Hepatocyte (in vitro differentiated cells): Measurements from ENCODE around the gene PELO. TPM values are rescaled to one million over a fixed set of nuclear protein-coding genes. Genes with fewer than 3 reads are reported as not detected.

ENCODE experiments used
- DNase-seq: peaks from one replicate; pipeline ENCODE4 v3.0.0-alpha.2; 2016; ENCODE audit warnings: low spot score
- H2AFZ ChIP-seq: fragments of 200-600 bp; sonication (generic); 2 replicates; pipeline ENCODE4 v1.6.0; 2016; ENCODE audit warnings: antibody characterized with exemption, mild to moderate bottlenecking
- H3K27ac ChIP-seq: fragments of 200-600 bp; sonication (generic); 2 replicates; pipeline ENCODE4 v1.5.1; 2016; ENCODE audit warnings: mild to moderate bottlenecking
- H3K27me3 ChIP-seq: fragments of 200-600 bp; sonication (generic); 2 replicates; pipeline ENCODE4 v1.6.1; 2016
- H3K36me3 ChIP-seq: fragments of 200-600 bp; sonication (generic); replicated peaks from 2 replicates; pipeline ENCODE4 v1.5.1; 2016; ENCODE audit warnings: low read depth; ENCODE audit not compliant: insufficient read depth
- H3K4me1 ChIP-seq: fragments of 200-600 bp; sonication (generic); 2 replicates; pipeline ENCODE4 v1.5.1; 2016; ENCODE audit warnings: mild to moderate bottlenecking, moderate library complexity; ENCODE audit not compliant: insufficient read depth
- H3K4me2 ChIP-seq: fragments of 200-600 bp; sonication (generic); 2 replicates; pipeline ENCODE4 v1.6.0; 2016
- H3K4me3 ChIP-seq: fragments of 200-600 bp; sonication (generic); 2 replicates; pipeline ENCODE4 v1.5.1; 2016; ENCODE audit warnings: mild to moderate bottlenecking
- H3K79me2 ChIP-seq: fragments of 200-600 bp; sonication (generic); 2 replicates; pipeline ENCODE4 v1.6.0; 2017; ENCODE audit warnings: mild to moderate bottlenecking
- H3K9me2 ChIP-seq: fragments of 200-600 bp; sonication (generic); replicated peaks from 2 replicates; pipeline ENCODE4 v1.6.0; 2017; ENCODE audit warnings: mild to moderate bottlenecking; ENCODE audit not compliant: insufficient read depth
- H3K9me3 ChIP-seq: fragments of 200-600 bp; sonication (generic); 2 replicates; pipeline ENCODE4 v1.5.1; 2016; ENCODE audit warnings: low read depth, mild to moderate bottlenecking
- H4K20me1 ChIP-seq: fragments of 200-600 bp; sonication (generic); 2 replicates; pipeline ENCODE4 v1.6.0; 2016; ENCODE audit warnings: mild to moderate bottlenecking; ENCODE audit not compliant: insufficient read depth, poor library complexity, severe bottlenecking
- EZH2 ChIP-seq: fragments of 200-600 bp; sonication (generic); IDR thresholded peaks from 2 replicates; pipeline ENCODE4 v1.6.1; 2016; ENCODE audit warnings: antibody characterized with exemption, mild to moderate bottlenecking, borderline replicate concordance
- EZH2phosphoT487 ChIP-seq: fragments of 200-600 bp; sonication (generic); IDR thresholded peaks from one replicate; pipeline ENCODE4 v1.6.1; 2018; ENCODE audit warnings: antibody characterized with exemption, mild to moderate bottlenecking, low read depth, moderate library complexity; ENCODE audit not compliant: unreplicated experiment, severe bottlenecking
- whole genome bisulfite sequencing: methylation state at CpG from one replicate; pipeline ENCODE4 v1.1.6; 2016; ENCODE audit warnings: low lambda C conversion rate; ENCODE audit errors: missing lambda C conversion rate; 5-methylcytosine and 5-hydroxymethylcytosine counted together
- polyA plus RNA-seq: library from polyadenylated mRNA; unstranded; fragments of >200 nt; fragmentation: Nextera tagmentation; extraction: Ambion mirVana; gene quantifications from 2 replicates; pipeline ENCODE4 v1.2.1, GENCODE V29; 2016
- total RNA-seq: library from RNA; depleted of rRNA; stranded (reverse); fragments of >200 nt; gene quantifications from 2 replicates; pipeline ENCODE4 v1.2.3, GENCODE V29; 2014
- TF ChIP-seq, protein P1 (sequence below): fragments of 200-600 bp; sonication (generic); IDR thresholded peaks from 2 replicates; pipeline ENCODE4 v1.5.1; 2016; ENCODE audit warnings: antibody characterized with exemption, mild to moderate bottlenecking; ENCODE audit not compliant: poor library complexity

The PELO gene
- total and polyA plus RNA-seq, 2 experiments from 2014 or later: 21.9 to 27.0 TPM

DNA sequence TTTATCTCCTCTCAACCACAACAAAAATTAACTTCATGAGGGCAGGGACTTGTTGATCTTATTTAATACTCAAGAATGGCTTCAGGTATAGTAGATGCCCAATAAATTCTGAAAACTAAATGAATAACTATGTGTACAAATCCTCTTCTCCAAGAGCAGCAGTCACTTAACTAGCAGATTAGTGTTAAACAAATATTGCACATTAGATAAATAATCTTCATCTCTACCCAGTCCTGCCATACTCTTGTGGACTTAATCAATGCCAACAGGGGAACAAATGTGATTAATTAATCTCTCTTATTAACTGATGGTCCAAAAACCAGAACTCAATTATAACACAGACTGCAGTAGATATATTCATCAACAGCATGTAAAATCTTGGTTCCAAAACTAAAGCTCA lies 15.0 kb upstream of the PELO start:
- Histone ChIP-seq H3K4me3 (no peak overlapping the region), H3K4me2 (no peak overlapping the region), H3K79me2 (no peaks in the 10 kb centered on the region), H3K27ac (no peak overlapping the region), H3K4me1 (no peaks in the 10 kb centered on the region), H4K20me1 (no peaks in the 10 kb centered on the region), H3K9me3 (no peaks in the 10 kb centered on the region), H3K36me3 (no peaks in the 10 kb centered on the region), H2AFZ (no peak overlapping the region), H3K9me2 (no peaks in the 10 kb centered on the region), H3K27me3 (no peaks in the 10 kb centered on the region)
- DNase-seq: no peak
- TF ChIP-seq EZH2phosphoT487: no peak
- no peak for TF ChIP-seq EZH2
- TF ChIP-seq, protein P1, sequence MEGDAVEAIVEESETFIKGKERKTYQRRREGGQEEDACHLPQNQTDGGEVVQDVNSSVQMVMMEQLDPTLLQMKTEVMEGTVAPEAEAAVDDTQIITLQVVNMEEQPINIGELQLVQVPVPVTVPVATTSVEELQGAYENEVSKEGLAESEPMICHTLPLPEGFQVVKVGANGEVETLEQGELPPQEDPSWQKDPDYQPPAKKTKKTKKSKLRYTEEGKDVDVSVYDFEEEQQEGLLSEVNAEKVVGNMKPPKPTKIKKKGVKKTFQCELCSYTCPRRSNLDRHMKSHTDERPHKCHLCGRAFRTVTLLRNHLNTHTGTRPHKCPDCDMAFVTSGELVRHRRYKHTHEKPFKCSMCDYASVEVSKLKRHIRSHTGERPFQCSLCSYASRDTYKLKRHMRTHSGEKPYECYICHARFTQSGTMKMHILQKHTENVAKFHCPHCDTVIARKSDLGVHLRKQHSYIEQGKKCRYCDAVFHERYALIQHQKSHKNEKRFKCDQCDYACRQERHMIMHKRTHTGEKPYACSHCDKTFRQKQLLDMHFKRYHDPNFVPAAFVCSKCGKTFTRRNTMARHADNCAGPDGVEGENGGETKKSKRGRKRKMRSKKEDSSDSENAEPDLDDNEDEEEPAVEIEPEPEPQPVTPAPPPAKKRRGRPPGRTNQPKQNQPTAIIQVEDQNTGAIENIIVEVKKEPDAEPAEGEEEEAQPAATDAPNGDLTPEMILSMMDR: no peak

DNA sequence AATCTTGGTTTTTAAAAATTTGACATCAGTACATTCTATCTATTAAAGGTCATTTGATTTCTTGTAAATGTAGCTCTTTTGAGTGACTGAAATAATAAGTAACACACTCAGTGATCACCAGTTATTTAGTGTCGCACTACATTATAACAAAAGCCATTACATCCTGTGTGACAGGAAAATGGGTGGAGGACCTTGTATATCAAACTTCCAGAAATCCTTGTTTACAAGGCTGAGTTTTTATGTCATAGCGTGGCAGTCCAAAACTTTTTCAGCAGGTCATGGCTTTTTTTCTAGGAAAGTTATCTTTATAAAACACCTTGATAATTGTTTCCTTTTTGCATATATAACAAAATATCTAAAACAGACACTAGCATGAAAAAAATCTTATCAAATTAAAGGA lies 14.4 kb upstream of the PELO start:
- H3K36me3 ChIP-seq: no peaks in the 10 kb centered on the region
- no peaks in the 10 kb centered on the region for H3K27me3 ChIP-seq
- H2AFZ ChIP-seq: no peak overlapping the region
- 75% methylated on average over 2 of the region's 2 CpGs for WGBS
- H3K4me2 ChIP-seq: no peak overlapping the region
- no peak overlapping the region for H3K4me3 ChIP-seq
- no peak overlapping the region for H3K27ac ChIP-seq
- TF ChIP-seq EZH2: no peak
- TF ChIP-seq, protein P1: no peak
- TF ChIP-seq EZH2phosphoT487: no peak
- H3K9me3 ChIP-seq: no peaks in the 10 kb centered on the region
- H3K9me2 ChIP-seq: no peaks in the 10 kb centered on the region
- H3K79me2 ChIP-seq: no peaks in the 10 kb centered on the region
- no peak for DNase-seq
- no peaks in the 10 kb centered on the region for H4K20me1 ChIP-seq
- H3K4me1 ChIP-seq: no peaks in the 10 kb centered on the region

DNA sequence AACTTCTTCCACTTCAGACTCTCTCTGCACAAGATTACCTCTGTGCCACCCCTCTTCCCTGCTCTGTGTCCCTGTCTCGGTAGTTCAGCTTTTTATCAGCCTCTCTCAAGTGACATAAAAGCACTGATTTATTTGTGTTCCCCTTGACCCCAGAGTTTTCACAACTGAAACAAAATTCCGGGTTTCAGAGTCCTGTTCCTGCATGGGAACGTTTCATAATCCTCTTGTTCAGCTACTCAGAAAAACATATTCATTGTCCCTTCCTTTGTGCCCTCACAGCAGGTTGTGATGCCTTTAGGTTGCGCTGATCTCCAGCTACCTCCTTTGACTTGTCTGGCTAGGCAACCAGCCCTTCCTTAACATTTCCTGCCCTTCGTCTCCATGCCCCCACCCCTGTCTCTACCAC lies 13.7 kb upstream of the PELO start:
- H3K79me2 ChIP-seq: no peaks in the 10 kb centered on the region
- H3K4me2 ChIP-seq: no peak overlapping the region
- no peak overlapping the region for H3K4me3 ChIP-seq
- no peak overlapping the region for H2AFZ ChIP-seq
- no peak for DNase-seq
- H4K20me1 ChIP-seq: no peaks in the 10 kb centered on the region
- 30% methylated on average over 5 of the region's 5 CpGs for WGBS
- H3K9me2 ChIP-seq: no peaks in the 10 kb centered on the region
- H3K9me3 ChIP-seq: no peaks in the 10 kb centered on the region
- H3K36me3 ChIP-seq: no peaks in the 10 kb centered on the region
- no peak overlapping the region for H3K27ac ChIP-seq
- H3K27me3 ChIP-seq: no peaks in the 10 kb centered on the region
- no peaks in the 10 kb centered on the region for H3K4me1 ChIP-seq
- TF ChIP-seq EZH2phosphoT487 (no peak), EZH2 (no peak)
- TF ChIP-seq, protein P1: no peak

DNA sequence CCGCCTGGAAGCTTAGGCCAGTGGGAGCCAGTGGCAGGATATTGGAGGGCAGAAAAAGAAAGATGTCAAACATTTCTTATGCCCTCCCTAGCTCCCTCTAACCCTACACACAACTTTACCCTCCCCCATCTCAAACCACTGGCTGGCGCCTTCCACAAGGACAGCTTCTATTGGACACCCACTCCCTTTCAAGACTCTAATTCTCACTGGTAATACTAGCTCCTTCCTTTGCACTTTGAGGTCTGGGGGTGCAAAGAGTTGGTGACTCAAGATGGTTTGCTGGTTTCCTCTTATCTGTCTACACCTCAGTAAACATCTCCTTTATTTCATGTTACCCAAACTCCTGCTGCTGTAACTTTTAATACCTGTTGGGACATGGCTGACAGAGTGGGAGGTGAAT lies 11.6 kb upstream of the PELO start:
- Histone ChIP-seq H3K9me3 (no peaks in the 10 kb centered on the region), H4K20me1 (no peaks in the 10 kb centered on the region), H3K27me3 (no peaks in the 10 kb centered on the region), H3K4me1 (no peaks in the 10 kb centered on the region), H3K4me2 (no peak overlapping the region), H3K27ac (no peak overlapping the region), H3K4me3 (no peak overlapping the region), H2AFZ (no peak overlapping the region), H3K36me3 (no peaks in the 10 kb centered on the region), H3K9me2 (no peaks in the 10 kb centered on the region), H3K79me2 (no peaks in the 10 kb centered on the region)
- TF ChIP-seq EZH2phosphoT487: no peak
- TF ChIP-seq EZH2: no peak
- TF ChIP-seq, protein P1: no peak
- no peak for DNase-seq
- WGBS: 100% methylated on average over 2 of the region's 2 CpGs
